NB4 (cell line): ENCODE data around the gene PSMC3.

Experiments used
- DNase-seq: peaks from one replicate; pipeline ENCODE4 v3.0.0; 2010; ENCODE audit warnings: low read depth
- H3K4me3 ChIP-seq: one replicate; pipeline ENCODE4 v1.5.1; 2011; ENCODE audit warnings: mild to moderate bottlenecking, low read depth, low read length, moderate library complexity
- CTCF ChIP-seq: IDR thresholded peaks from one replicate; pipeline ENCODE4 v1.5.1; 2012; ENCODE audit warnings: low read depth, low read length
- MAX ChIP-seq: IDR thresholded peaks from 2 replicates; pipeline ENCODE4 v1.6.1; 2011; ENCODE audit warnings: low read depth, low read length
- MYC ChIP-seq: IDR thresholded peaks from 2 replicates; pipeline ENCODE4 v1.6.1; 2011; ENCODE audit warnings: low read depth, low read length
- POLR2A ChIP-seq: IDR thresholded peaks from 2 replicates; pipeline ENCODE4 v1.6.1; 2011; ENCODE audit warnings: mild to moderate bottlenecking; ENCODE audit not compliant: insufficient read length; ENCODE audit errors: extremely low read depth

The PSMC3 gene

GRCh38 chr11:47391711-47392432 lies 34.4 kb downstream of the PSMC3 start:
- TF ChIP-seq MYC: no peak
- TF ChIP-seq MAX: no peak
- no peak for TF ChIP-seq POLR2A
- no peak for TF ChIP-seq CTCF
- H3K4me3 ChIP-seq: no peak overlapping the region
- no peak for DNase-seq

GRCh38 chr11:47391077-47391583 lies 35.1 kb downstream of the PSMC3 start:
- peak; percentile 61 for DNase-seq
- no peak overlapping the region for H3K4me3 ChIP-seq
- no peak for TF ChIP-seq MYC
- TF ChIP-seq CTCF: no peak
- no peak for TF ChIP-seq MAX
- no peak for TF ChIP-seq POLR2A

GRCh38 chr11:47390422-47390760 lies 35.8 kb downstream of the PSMC3 start:
- TF ChIP-seq MYC (no peak), POLR2A (no peak), MAX (no peak), CTCF (no peak)
- DNase-seq: no peak
- no peak overlapping the region for H3K4me3 ChIP-seq

GRCh38 chr11:47389577-47390421 lies 36.4 kb downstream of the PSMC3 start:
- TF ChIP-seq MYC: no peak
- TF ChIP-seq POLR2A: no peak
- TF ChIP-seq CTCF: no peak
- no peak for TF ChIP-seq MAX
- no peak overlapping the region for H3K4me3 ChIP-seq
- DNase-seq: no peak

GRCh38 chr11:47388697-47389576 lies 37.3 kb downstream of the PSMC3 start:
- no peak for TF ChIP-seq MAX
- no peak for TF ChIP-seq MYC
- no peak for TF ChIP-seq CTCF
- no peak for TF ChIP-seq POLR2A
- no peak overlapping the region for H3K4me3 ChIP-seq
- DNase-seq: no peak
